Mesenchymal stem cell (in vitro differentiated cells and primary cell): ENCODE measurements around the gene ITPA.

Source experiments
- DNase-seq: peaks from one replicate; pipeline ENCODE4 v3.0.0-alpha.2; 2013
- H2AFZ ChIP-seq: one replicate; pipeline ENCODE4 v1.6.1; 2013; ENCODE audit warnings: low read depth, mild to moderate bottlenecking, control low read depth, inconsistent platforms, low read length, moderate library complexity
- H2AK5ac ChIP-seq: 2 replicates; pipeline ENCODE4 v1.6.1; 2013; ENCODE audit warnings: low read length, moderate library complexity, mild to moderate bottlenecking, inconsistent platforms; ENCODE audit not compliant: severe bottlenecking
- H2BK120ac ChIP-seq: one replicate; pipeline ENCODE4 v1.6.1; 2013; ENCODE audit warnings: low read depth, mild to moderate bottlenecking, inconsistent platforms, low read length, moderate library complexity
- H2BK12ac ChIP-seq, 2 experiments: one replicate each; pipeline ENCODE4 v1.6.1; 2013; ENCODE audit warnings: inconsistent platforms in 2 of 2, low read length in 2 of 2, mild to moderate bottlenecking in 2 of 2, moderate library complexity in 2 of 2, control low read depth in 1 of 2
- H2BK15ac ChIP-seq: one replicate; pipeline ENCODE4 v1.6.1; 2013; ENCODE audit warnings: mild to moderate bottlenecking, low read depth, inconsistent platforms; ENCODE audit not compliant: poor library complexity, severe bottlenecking
- H2BK5ac ChIP-seq: 2 replicates; pipeline ENCODE4 v1.6.1; 2013; ENCODE audit warnings: low read depth, mild to moderate bottlenecking, low read length, control low read depth, inconsistent platforms; ENCODE audit not compliant: poor library complexity, severe bottlenecking
- H3K14ac ChIP-seq, 2 experiments: one replicate each; pipeline ENCODE4 v1.6.1; 2013; ENCODE audit warnings: inconsistent platforms in 2 of 2, low read length in 2 of 2, control low read depth in 1 of 2, mild to moderate bottlenecking in 1 of 2, moderate library complexity in 1 of 2
- H3K18ac ChIP-seq, 2 experiments: one replicate each; pipeline ENCODE4 v1.6.1; 2013; ENCODE audit warnings: inconsistent platforms in 2 of 2, low read length in 2 of 2, control low read depth in 1 of 2, low read depth in 1 of 2, mild to moderate bottlenecking in 1 of 2
- H3K23ac ChIP-seq, 2 experiments: one replicate each; pipeline ENCODE4 v1.6.1; 2013; ENCODE audit warnings: inconsistent platforms in 2 of 2, low read length in 2 of 2, mild to moderate bottlenecking in 2 of 2, moderate library complexity in 2 of 2, control low read depth in 1 of 2
- H3K27ac ChIP-seq: 2 replicates; pipeline ENCODE4 v1.5.1; 2013; ENCODE audit warnings: mild to moderate bottlenecking, moderate library complexity, low read length, control low read depth, inconsistent platforms; ENCODE audit not compliant: poor library complexity, severe bottlenecking
- H3K27me3 ChIP-seq, 2 experiments: 2 replicates each; pipeline versions ENCODE4 v1.6.1 to v1.7.0; 2013; ENCODE audit warnings: low read length in 2 of 2, mild to moderate bottlenecking in 2 of 2, moderate library complexity in 2 of 2, control low read depth in 1 of 2, inconsistent platforms in 1 of 2; ENCODE audit not compliant: control insufficient read depth in 1 of 2, insufficient read depth in 1 of 2
- H3K36me3 ChIP-seq, 2 experiments: 2 replicates each; pipeline versions ENCODE4 v1.6.1 to v1.7.0; 2013; ENCODE audit warnings: low read length in 2 of 2, control low read depth in 1 of 2, inconsistent platforms in 1 of 2, low read depth in 1 of 2, mild to moderate bottlenecking in 1 of 2; ENCODE audit not compliant: insufficient read depth in 2 of 2, control insufficient read depth in 1 of 2
- H3K4ac ChIP-seq, 2 experiments: one replicate each; pipeline ENCODE4 v1.6.1; 2013; ENCODE audit warnings: inconsistent platforms in 2 of 2, low read length in 2 of 2, mild to moderate bottlenecking in 2 of 2, moderate library complexity in 2 of 2, control low read depth in 1 of 2, low read depth in 1 of 2
- H3K4me1 ChIP-seq: 2 replicates; pipeline ENCODE4 v1.6.1; 2013; ENCODE audit warnings: low read depth, low read length, control low read depth; ENCODE audit not compliant: control insufficient read depth, insufficient read depth
- H3K4me2 ChIP-seq: 2 replicates; pipeline ENCODE4 v1.6.1; 2013; ENCODE audit warnings: low read length, mild to moderate bottlenecking, inconsistent platforms; ENCODE audit not compliant: poor library complexity, severe bottlenecking
- H3K4me3 ChIP-seq, 2 experiments: 2 replicates each; pipeline versions ENCODE4 v1.5.1 to v1.7.0; 2013; ENCODE audit warnings: low read length in 2 of 2, mild to moderate bottlenecking in 2 of 2, control low read depth in 1 of 2, low read depth in 1 of 2; ENCODE audit not compliant: insufficient read depth in 1 of 2
- H3K79me1 ChIP-seq: replicated peaks from 2 replicates; pipeline ENCODE4 v1.6.1; 2013; ENCODE audit warnings: mild to moderate bottlenecking, control low read depth, low read length, inconsistent platforms; ENCODE audit not compliant: poor library complexity, severe bottlenecking
- H3K9ac ChIP-seq: 2 replicates; pipeline ENCODE4 v1.7.0; 2013; ENCODE audit warnings: mild to moderate bottlenecking, low read length, moderate library complexity
- H3K9me3 ChIP-seq: 2 replicates; pipeline ENCODE4 v1.7.0; 2013; ENCODE audit warnings: mild to moderate bottlenecking, low read length; ENCODE audit not compliant: control insufficient read depth
- H4K8ac ChIP-seq: one replicate; pipeline ENCODE4 v1.6.1; 2013; ENCODE audit warnings: inconsistent platforms, mild to moderate bottlenecking, low read length, moderate library complexity
- H4K91ac ChIP-seq: one replicate; pipeline ENCODE4 v1.6.1; 2013; ENCODE audit warnings: mild to moderate bottlenecking, low read length, inconsistent platforms
- WGBS: methylation state at CpG from one replicate; pipeline ENCODE4 v1.1.7; 2013; ENCODE audit warnings: mixed read lengths; 5-methylcytosine and 5-hydroxymethylcytosine counted together

Gene ITPA

DNA sequence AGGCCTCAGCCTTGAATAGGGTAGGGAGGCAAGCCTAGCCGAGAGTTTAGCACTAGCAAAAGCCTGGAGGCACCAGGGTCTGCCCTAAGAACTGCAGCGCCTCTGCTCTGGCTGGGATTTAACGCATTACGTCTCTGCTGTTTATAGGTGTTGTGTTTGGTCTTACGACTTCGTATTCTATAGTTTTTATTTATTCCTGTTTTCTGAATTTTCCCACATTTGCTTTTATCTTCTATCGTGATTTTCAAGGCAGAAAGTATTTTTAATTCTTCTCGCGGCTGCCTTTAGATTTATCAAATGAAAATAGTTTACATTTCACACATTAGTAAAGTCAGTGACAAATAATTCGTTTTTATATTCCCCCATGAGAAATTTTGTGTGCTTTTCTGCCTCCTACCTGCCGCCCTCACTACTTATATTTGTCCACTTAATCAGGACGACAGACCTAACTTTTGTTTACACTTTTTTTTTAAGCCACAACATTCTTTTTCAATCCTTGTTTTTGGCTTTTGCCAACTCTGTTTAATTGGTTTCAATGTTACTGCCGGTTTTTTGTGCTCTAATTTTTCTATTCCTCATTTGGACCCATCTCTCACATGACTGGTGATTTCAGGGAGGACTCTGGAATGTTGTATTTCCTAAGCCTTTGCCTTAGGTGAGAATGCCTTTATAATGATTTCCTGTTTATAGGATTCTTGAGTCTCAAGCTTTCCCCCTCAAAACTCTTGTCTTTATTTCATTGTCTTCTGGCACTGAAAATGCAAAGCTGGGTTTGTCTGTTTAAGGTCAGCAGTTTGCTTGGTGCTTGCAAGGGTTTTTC lies 34.6 kb upstream of the ITPA start:
- H2AFZ ChIP-seq, result peak overlapping the region; percentile 91
- H2BK5ac ChIP-seq, result no peak overlapping the region
- under 1% methylated on average over 5 of the region's 13 CpGs for WGBS
- no peak overlapping the region for H2BK15ac ChIP-seq
- peak overlapping the region in 1 of 2 experiments; percentile 78 for H3K14ac ChIP-seq
- H3K27ac ChIP-seq, result no peak overlapping the region
- H2BK12ac ChIP-seq, result peak overlapping the region in 1 of 2 experiments; percentile 59
- H3K4me3 ChIP-seq, result peak overlapping the region; percentile 71 to 81
- H3K79me1 ChIP-seq, result peaks cover 12% of the 10 kb centered on the region
- H3K4ac ChIP-seq, result no peak overlapping the region
- peak overlapping the region in 1 of 2 experiments; percentile 85 for H3K23ac ChIP-seq
- H3K36me3 ChIP-seq, result peaks cover 0 to 3% of the 10 kb centered on the region in 2 experiments
- DNase-seq, result peak; percentile 20
- peak overlapping the region; percentile 46 to 95 for H3K18ac ChIP-seq
- no peak overlapping the region for H2AK5ac ChIP-seq
- H3K27me3 ChIP-seq, result peaks cover 6 to 8% of the 10 kb centered on the region in 2 experiments
- H3K9ac ChIP-seq, result peak overlapping the region; percentile 88
- no peaks in the 10 kb centered on the region for H3K9me3 ChIP-seq
- peak overlapping the region; percentile 71 for H3K4me2 ChIP-seq
- H4K8ac ChIP-seq, result peak overlapping the region; percentile 19
- no peak overlapping the region for H4K91ac ChIP-seq
- H2BK120ac ChIP-seq, result no peak overlapping the region
- peaks cover 7% of the 10 kb centered on the region for H3K4me1 ChIP-seq

DNA sequence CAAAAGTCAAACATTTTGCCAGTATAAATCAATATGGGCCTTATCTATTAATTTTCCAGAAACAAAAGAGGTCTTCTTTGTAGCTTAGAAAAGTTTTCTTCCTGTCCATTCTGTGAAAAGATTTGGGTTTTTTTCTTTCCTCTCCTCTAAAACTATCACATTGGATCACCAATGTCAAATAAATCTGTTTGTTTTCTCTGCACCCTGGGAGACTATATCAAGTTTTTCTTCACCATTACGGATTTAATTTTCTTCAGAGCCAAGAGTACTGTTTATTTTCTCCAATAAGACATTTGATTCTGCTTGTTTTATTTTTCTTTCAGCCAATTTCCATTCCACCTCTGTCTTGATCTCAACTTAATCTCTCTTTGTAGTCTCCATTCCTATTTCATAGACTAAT lies 34.0 kb upstream of the ITPA start:
- Histone ChIP-seq H3K79me1 (peaks cover 14% of the 10 kb centered on the region), H3K4ac (no peak overlapping the region), H3K36me3 (peaks cover 0 to 3% of the 10 kb centered on the region in 2 experiments), H2AFZ (no peak overlapping the region), H2BK12ac (no peak overlapping the region), H4K91ac (no peak overlapping the region), H3K4me3 (peak overlapping the region in 1 of 2 experiments; percentile 81), H3K27me3 (peaks cover 6 to 8% of the 10 kb centered on the region in 2 experiments), H3K9me3 (no peaks in the 10 kb centered on the region), H3K23ac (no peak overlapping the region), H3K4me1 (peaks cover 7% of the 10 kb centered on the region), H2BK120ac (no peak overlapping the region), H2BK15ac (no peak overlapping the region), H3K18ac (no peak overlapping the region), H4K8ac (no peak overlapping the region), H2AK5ac (no peak overlapping the region), H3K4me2 (no peak overlapping the region), H3K27ac (no peak overlapping the region), H3K14ac (no peak overlapping the region), H3K9ac (peak overlapping the region; percentile 88), H2BK5ac (no peak overlapping the region)
- 70% methylated on average over 1 of the region's 1 CpG for WGBS
- no peak for DNase-seq

DNA sequence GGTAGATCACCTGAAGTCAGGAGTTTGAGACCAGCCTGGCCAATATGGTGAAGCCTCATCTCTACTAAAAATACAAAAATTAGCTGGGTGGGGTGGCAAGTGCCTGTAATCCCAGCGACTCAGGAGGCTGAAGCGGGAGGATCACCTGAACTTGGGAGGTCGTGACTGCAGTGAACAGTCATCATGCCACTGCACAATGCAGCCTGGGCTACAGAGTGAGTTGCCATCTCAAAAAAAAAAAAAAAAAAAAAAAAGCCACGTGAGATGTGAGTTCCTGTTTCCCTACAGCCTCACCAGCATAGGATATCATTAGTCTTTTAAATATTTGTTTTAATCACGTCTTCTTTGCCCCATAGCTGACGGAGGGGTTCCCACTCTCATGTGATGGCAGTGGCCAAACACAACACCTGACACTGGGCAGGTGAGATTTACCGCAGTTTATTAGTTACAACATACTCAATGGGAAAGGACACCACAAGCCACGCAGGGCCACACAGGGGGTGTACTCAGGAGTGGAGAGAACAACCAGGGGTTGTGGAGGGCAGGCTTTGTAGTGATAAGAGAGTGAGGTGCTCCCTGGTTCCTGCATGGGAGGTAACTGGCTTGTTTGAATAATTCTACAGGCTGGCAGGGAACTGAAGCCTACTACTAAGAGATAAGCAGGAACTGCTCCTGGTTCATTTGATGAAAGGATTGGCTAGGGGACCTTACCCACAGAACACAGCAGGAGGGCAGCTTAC lies 31.4 kb upstream of the ITPA start:
- H4K8ac ChIP-seq, result no peak overlapping the region
- peaks cover 5% of the 10 kb centered on the region for H3K4me1 ChIP-seq
- H2BK120ac ChIP-seq, result no peak overlapping the region
- no peak overlapping the region for H3K4me3 ChIP-seq
- H3K18ac ChIP-seq, result no peak overlapping the region
- H2BK15ac ChIP-seq, result no peak overlapping the region
- no peak overlapping the region for H3K27ac ChIP-seq
- H3K4ac ChIP-seq, result no peak overlapping the region
- H3K36me3 ChIP-seq, result peaks cover 0 to 3% of the 10 kb centered on the region in 2 experiments
- 88% methylated on average over 7 of the region's 8 CpGs for WGBS
- no peak overlapping the region for H3K9ac ChIP-seq
- H3K14ac ChIP-seq, result no peak overlapping the region
- no peak overlapping the region for H4K91ac ChIP-seq
- no peak overlapping the region for H3K23ac ChIP-seq
- no peaks in the 10 kb centered on the region for H3K27me3 ChIP-seq
- H3K9me3 ChIP-seq, result no peaks in the 10 kb centered on the region
- H2BK5ac ChIP-seq, result no peak overlapping the region
- H3K4me2 ChIP-seq, result no peak overlapping the region
- H2BK12ac ChIP-seq, result no peak overlapping the region
- H2AK5ac ChIP-seq, result no peak overlapping the region
- no peak for DNase-seq
- no peak overlapping the region for H2AFZ ChIP-seq
- H3K79me1 ChIP-seq, result peaks cover 11% of the 10 kb centered on the region

DNA sequence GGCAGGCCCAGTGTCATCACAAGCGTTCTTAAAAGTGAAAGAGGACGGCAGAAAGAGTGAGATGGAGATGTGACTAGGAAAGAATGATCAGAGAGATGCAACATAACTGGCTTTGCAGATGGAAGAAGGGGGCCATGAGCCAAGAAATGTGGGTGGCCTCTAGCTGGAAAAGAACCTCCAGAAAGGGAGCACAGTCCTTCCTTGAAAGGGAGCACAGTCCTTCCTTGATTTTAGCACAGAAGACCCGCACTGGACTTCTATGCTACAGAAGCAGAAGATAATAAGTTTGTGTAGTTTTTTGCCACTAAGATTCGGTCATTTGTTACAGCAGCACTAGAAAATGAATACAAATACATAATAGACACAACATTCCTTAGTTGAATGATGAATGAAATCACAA lies 29.0 kb upstream of the ITPA start:
- no peak for DNase-seq
- Histone ChIP-seq H2BK12ac (no peak overlapping the region), H3K18ac (no peak overlapping the region), H3K4me1 (no peaks in the 10 kb centered on the region), H4K91ac (no peak overlapping the region), H2BK120ac (no peak overlapping the region), H3K9me3 (no peaks in the 10 kb centered on the region), H3K36me3 (peaks cover 0 to 3% of the 10 kb centered on the region in 2 experiments), H3K79me1 (peaks cover 3% of the 10 kb centered on the region), H3K9ac (no peak overlapping the region), H3K4ac (no peak overlapping the region), H2BK5ac (no peak overlapping the region), H2AFZ (no peak overlapping the region), H4K8ac (no peak overlapping the region), H3K27me3 (no peaks in the 10 kb centered on the region), H2BK15ac (no peak overlapping the region), H3K14ac (no peak overlapping the region), H3K23ac (no peak overlapping the region), H3K4me2 (no peak overlapping the region), H3K4me3 (no peak overlapping the region), H3K27ac (no peak overlapping the region), H2AK5ac (no peak overlapping the region)
- WGBS, result 38% methylated on average over 2 of the region's 4 CpGs
